ENCODE results near the gene DYSF.

DNA sequence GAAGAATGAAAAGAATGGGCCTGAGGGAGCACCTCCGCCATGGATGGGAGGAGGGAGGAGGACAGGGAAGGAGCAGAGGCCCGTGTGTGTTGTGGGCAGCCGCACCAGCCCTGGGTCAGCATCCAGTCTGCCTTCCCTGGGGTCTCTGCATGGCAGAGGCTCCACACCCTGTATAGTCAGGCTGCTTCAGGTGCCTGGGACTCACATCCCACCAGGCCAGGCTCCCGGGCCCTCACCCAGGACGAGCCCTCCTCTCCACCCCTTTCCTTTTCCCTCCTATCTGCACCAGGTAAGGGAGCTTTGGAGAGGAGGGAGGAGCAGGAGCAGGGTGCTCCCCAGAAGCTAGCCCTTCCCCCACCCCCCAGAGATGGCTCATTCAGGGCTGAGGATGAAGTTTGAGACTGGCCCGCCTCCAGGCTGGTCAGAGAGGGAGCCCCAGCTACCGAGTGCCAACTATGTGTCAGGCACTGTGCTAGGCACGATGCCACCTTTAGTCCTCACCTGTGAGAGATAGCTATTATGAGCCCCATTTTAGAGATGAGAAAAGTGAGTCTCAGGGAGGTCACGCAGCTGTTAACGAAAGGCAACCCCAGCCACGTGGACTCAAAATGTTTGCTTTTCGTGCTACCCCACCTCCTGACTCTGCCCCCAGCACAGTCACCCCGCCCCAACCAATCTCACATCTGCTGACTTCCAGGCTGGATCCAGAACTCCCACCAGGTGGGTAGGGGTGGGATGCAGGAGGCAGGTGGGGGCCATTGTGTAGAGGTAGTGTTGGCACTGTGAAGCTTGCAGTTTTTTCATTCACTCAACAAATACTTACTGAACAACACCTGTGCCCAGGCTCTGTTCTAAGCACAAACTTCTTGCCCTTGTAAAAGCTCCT, 242.1 kb downstream of the DYSF start:
- no peak for TF ChIP-seq EZH2 (IDR thresholded peaks at IDR 0.05)
- no peak for TF ChIP-seq POLR2AphosphoS5 (IDR thresholded peaks at IDR 0.05; ENCODE audit: borderline replicate concordance, low read depth, low read length)
- no peak for TF ChIP-seq FOXP2 (optimal IDR thresholded peaks at IDR 0.05; ENCODE audit: control extremely low read depth, extremely low read length, insufficient read depth)

All from SK-N-MC (cell line).